C4-2B (cell line): ENCODE data around the gene RTTN.

Experiments
- ZFX ChIP-seq: fragments of 450-650 bp; IDR thresholded peaks from 2 replicates; pipeline ENCODE4 v1.6.1; 2017
- TF ChIP-seq, protein P1 (sequence below): fragments of 450-650 bp; conservative IDR thresholded peaks from 2 replicates; pipeline ENCODE4 v1.5.1; 2017; ENCODE audit warnings: mild to moderate bottlenecking

DNA sequence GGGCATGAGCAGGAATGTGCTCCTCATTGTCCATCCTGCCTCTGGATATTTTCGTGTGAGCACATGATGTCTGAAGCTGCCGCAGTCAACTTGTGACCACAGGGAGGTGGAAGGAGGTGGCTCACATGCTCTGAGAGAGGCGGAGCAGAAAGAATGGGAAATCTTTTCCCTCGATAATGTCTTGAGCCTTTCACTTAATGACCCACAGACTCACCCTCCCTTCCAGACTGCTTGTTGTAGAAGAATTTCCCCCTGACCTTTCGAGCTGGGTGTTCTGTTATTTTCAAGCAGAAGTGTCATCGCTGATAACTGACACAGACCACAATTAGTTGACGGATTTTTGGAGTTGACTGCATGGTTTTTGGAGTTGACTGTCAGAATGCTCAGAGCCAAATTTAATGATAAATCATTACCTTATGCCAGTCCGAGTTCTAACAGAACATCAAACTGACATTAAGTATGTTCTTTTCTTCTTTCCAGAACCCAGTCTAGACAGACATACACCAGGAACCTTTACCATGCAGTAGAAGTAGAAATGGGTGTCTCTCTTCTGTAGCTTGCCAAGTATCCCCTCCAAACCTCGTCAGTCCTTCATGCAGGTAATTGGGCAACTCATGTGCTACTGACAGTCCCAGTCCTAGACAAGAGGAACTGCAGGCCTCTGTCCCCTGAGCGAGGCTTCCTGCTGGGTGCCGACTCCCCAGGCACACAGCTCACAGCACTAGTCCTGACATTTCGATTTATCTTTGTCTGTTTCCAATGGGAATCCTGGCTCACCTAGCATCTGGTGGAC lies 29.4 kb upstream of the RTTN start:
- TF ChIP-seq, protein P1, sequence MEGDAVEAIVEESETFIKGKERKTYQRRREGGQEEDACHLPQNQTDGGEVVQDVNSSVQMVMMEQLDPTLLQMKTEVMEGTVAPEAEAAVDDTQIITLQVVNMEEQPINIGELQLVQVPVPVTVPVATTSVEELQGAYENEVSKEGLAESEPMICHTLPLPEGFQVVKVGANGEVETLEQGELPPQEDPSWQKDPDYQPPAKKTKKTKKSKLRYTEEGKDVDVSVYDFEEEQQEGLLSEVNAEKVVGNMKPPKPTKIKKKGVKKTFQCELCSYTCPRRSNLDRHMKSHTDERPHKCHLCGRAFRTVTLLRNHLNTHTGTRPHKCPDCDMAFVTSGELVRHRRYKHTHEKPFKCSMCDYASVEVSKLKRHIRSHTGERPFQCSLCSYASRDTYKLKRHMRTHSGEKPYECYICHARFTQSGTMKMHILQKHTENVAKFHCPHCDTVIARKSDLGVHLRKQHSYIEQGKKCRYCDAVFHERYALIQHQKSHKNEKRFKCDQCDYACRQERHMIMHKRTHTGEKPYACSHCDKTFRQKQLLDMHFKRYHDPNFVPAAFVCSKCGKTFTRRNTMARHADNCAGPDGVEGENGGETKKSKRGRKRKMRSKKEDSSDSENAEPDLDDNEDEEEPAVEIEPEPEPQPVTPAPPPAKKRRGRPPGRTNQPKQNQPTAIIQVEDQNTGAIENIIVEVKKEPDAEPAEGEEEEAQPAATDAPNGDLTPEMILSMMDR: no peak
- no peak for TF ChIP-seq ZFX
